GM19324 (cell line): Measurements from ENCODE around the gene ACVR2B.

Experiments
- ATAC-seq: cut with Tn5 transposase; IDR thresholded peaks from one replicate; pipeline ENCODE4 v1.9.1; 2021; ENCODE audit warnings: mild to moderate bottlenecking, moderate library complexity; ENCODE audit not compliant: unreplicated experiment, low FRiP score

ACVR2B gene

DNA sequence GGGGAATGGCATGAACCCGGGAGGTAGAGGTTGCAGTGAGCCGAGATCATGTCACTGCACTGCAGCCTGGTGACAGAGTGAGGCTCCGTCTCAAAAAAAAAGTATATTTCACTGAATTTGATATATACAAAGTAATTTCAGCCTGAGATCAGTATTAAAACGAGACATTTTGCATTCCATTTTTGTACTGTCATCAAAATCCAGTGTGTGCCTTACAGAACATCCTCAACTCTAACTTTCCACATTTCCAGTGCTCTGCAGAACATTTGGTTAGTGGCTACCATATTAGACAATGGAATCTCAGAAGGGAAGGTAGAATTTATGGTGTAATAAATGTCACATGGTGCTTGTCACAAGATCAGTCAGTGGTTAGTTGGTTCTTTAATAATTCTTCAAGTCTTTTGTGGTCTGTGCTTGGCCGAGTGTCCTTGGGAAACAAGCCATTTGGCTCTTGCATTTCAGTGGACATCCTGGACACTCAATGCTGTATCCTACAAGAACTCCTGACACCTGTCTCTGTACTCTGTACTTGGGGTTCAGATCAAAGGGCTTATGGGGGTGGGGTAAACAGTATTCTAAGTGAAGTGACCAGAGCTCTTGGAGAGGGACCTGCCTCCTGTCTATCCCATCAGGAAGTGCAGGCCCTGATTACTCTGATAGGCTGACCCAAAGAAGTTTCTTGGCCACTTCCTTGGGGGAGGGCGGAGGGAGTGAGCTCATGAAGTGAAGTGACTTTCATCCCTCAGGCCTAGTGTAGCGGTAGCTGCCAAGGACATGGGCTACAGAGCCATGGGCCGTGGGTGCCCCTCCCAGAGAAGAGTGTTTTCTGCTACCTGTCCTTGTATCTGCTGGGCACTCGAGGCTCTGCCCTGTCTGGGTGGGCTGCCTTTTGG lies 3.7 kb downstream of the ACVR2B start:
- no peak for ATAC-seq

DNA sequence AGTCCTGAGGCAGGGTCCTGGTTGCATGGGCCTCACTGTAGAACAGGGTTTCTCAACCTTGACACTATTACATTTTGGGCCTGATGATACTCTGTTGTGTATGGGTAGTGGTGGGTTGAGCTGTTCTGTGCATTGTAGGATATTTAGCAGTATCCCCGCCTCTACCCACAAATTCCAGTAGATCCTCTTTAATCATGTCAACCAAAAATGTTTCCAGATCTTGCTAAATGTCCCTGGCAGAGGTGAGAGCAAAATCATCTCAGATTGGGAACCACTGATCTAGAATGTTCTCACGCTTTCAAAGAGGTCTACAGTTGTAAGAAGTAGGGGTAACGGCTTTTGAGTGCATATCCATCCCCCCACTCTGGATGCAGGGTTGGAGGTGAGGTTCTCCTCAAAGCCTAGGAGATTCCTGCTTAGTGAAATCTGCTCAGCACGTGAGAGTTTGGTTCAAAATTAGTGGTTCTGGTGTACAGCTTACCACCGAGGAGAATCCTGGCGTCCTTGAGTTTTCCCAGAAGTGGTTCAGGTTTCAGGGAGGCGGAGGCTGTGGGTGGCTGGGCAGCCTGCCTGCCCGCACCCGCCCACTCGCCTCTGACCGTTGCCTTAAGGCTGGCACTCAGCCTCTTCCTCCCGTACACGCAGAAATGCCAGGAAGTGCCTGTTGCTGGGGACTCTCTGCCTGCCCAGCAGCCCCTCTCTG lies 5.3 kb downstream of the ACVR2B start:
- ATAC-seq: no peak

DNA sequence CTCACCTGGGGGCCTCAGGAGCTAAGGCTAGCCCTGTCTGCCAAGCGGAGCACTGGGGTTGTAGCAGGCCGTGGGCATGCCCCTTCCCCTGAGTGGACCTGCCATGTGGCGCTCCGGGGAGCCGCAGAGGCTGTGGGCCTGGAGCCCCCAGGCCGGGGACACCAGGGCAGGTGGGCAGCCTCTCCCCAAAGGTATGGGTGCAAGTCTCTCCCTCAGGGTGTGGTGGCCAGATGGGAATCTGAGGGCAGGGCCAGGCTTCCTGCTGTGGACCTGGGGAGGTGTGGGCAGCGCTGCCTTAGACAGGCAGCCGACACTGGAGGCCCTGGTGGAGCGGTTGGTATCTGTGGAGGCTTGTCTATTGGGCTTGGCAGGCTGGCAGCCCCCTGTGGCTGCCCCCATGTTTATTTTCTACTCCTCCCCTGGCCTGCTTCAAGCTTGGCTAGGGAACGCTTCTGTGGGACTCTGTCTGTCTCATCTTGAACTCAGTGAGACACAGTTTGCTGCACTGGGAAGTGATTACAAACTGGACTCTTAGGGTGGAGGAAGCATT lies 5.9 kb downstream of the ACVR2B start:
- ATAC-seq: no peak

GRCh38 chr3:38460377-38461270 lies 6.9 kb downstream of the ACVR2B start:
- ATAC-seq: no peak

DNA sequence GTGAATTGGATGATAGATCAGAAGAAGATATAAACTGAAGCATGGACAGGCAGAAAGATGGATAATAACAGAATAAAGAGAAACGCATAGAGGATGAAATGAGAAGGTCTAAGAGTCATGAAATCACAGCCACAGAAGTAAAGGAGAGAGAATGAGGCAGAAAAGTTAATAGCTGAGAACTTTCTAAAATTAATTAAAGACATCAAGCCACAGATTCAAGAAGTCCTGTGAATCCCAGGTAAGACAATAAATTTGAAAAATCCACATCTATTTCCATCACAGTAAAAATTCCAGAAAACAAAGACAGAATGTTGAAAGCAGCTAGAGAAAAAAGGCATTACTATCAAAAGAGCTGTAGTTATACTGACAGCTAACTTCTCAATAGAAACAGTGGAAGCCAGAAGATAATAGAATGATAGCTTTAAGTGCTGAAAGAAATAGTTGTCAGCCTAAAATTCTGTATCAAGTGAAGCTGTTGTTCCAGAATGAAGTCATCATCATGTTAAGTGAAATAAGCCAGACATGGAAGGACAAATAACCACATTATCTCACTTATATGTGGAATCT lies 12.0 kb downstream of the ACVR2B start:
- ATAC-seq: no peak

DNA sequence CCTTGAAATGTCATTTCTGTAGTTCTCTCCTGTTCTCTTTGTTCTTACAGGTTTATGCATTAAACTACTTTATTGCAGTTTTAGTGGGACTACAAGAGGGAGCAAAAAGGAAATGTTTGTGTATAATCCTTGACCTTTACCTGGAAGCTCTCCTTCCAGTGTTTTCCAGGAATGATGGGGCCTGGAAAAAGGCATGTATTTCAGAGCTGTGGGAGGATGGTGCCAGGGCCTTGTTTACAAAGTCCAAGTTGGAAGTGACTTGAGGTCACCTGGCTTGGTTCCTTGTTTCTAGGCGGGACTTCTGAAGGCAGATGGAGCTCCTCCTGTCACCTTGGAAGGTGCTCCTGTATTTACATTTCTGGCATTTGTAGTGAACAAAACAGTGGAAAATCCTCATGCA lies 15.1 kb downstream of the ACVR2B start:
- no peak for ATAC-seq

DNA sequence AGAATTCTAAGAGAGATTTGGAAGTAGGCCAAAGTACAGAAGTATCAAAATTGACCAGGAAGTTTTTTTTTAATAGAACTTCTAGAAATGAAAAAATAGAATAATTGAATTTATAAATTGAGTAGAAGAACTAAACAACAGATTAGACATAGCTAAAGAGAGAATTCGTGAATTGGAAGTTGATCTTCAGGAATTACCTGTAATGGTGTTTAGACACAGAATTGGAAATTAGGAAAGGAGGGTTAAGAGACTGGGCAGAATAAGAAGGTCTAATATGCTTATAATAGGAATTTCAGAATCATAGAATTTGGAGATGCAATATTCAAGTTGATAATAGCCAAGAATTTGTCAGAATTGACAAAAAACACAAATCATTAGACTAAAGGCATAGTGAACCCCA lies 16.2 kb downstream of the ACVR2B start:
- no peak for ATAC-seq

- no peak for ATAC-seq
Measured at GRCh38 chr3:38471260-38471857, 17.7 kb downstream of the ACVR2B start.

- no peak for ATAC-seq
Measured at GRCh38 chr3:38472342-38472741, 18.7 kb downstream of the ACVR2B start.

GRCh38 chr3:38473229-38473628 lies 19.5 kb downstream of the ACVR2B start:
- no peak for ATAC-seq

DNA sequence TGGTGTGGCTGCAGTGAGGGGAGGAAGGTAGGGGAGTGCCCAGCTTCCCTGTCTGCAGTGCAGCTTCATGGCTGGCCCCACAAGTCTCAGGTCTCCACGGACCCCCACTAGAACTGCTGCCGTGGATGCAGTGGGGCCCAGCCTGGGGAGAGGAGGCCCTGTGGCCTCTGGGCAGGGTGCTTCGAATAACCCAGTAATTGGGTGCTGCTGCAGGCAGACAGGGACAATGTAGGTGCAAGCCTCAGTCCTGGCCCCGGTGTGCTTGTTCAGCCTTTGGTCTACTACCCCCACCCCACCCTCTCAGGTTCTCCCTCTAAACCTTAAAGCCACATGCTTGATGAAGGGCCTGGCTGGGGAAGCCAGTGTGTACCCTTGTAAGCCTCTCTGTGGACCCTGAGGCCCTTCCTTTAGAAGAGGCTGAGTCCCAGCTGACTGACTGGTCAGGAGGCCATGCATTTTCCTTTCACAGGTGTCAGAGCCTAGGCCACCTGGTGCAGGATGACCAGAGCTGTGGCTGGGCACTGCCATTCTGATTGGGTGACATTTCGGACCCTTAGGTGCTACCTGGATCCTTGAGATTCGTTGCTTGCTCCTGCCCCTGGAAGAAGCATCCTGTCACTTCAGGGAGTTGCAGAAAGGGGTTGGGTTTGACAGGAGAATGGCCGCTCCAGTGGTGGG lies 21.4 kb downstream of the ACVR2B start:
- no peak for ATAC-seq

DNA sequence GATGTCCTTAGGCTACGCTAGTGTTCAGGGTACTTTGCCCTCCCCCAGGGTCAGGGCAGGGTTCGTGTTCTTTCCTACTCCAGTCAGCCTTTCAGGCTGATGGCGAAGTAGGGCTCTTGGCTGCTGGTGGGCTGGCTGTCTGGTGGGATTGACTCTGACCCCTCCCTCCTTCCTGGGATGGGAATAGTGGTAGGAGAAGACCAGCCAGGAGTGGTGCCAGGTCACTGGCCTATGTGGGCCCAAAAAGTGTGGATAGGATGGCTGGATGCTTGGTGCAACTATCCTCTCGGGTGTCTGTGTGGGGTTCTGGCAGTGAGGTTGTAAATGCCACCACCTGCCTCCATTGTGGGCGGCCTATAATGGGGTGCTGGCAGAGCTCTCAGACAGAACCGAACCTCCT lies 22.0 kb downstream of the ACVR2B start:
- ATAC-seq: no peak

GRCh38 chr3:38476157-38476756 lies 22.6 kb downstream of the ACVR2B start:
- ATAC-seq: no peak

- no peak for ATAC-seq
Measured at GRCh38 chr3:38477057-38477820, 23.5 kb downstream of the ACVR2B start.

DNA sequence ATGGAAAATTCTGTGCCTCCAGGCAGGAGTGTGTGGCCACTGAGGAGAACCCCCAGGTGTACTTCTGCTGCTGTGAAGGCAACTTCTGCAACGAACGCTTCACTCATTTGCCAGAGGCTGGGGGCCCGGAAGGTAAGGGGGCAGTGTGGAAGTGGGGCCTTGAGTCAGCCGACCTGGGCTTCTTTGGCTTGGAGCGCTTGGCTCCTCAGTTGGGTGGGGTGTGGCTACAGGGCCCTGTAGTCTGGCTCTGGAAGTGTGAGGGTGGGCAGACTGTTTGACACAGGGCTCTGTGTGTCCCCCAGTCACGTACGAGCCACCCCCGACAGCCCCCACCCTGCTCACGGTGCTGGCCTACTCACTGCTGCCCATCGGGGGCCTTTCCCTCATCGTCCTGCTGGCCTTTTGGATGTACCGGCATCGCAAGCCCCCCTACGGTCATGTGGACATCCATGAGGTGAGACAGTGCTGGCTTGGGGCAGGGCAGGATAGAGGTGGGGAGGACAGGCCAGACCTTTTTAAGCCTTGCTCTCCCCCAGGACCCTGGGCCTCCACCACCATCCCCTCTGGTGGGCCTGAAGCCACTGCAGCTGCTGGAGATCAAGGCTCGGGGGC lies 24.3 kb downstream of the ACVR2B start:
- ATAC-seq: no peak

DNA sequence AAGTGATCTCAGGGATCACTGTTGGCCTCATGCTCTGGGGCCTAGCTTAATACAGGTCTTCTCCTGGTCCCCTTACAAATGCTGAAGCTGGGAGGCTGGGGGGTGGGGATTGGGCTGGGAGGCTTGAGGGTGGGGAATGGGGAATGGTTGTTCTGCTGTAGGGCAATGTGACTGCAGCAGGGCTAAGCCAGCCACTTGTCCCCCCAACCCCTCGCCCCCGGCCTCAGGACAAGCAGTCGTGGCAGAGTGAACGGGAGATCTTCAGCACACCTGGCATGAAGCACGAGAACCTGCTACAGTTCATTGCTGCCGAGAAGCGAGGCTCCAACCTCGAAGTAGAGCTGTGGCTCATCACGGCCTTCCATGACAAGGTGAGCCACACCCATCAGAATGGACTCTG lies 25.2 kb downstream of the ACVR2B start:
- no peak for ATAC-seq

DNA sequence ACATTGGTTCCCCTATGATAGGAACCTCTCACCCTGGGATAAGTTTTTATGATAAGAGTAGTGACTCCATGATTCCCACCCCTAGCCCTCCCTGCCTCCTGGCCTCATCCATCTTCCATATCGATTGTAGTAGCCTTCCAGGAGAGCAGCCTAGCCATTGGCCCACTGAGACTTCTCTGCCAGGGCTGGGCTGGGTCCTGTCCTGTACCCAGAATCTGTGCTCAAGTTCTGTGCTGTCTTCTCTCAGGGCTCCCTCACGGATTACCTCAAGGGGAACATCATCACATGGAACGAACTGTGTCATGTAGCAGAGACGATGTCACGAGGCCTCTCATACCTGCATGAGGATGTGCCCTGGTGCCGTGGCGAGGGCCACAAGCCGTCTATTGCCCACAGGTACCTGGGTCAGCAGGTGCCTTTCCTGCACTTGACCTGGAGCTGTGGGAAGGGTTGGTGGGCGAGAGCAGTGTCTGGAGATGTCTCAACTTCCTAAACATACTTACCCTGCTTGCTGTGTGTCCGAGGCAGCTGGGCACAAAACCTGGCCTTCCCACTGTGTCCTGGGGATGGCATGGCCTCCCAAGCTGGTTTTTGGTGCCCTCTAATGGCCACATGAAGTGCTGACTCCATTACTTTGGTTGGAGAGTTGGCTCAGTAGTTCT lies 25.9 kb downstream of the ACVR2B start:
- no peak for ATAC-seq
